ENCODE results near the gene AHDC1.

AHDC1 gene

DNA sequence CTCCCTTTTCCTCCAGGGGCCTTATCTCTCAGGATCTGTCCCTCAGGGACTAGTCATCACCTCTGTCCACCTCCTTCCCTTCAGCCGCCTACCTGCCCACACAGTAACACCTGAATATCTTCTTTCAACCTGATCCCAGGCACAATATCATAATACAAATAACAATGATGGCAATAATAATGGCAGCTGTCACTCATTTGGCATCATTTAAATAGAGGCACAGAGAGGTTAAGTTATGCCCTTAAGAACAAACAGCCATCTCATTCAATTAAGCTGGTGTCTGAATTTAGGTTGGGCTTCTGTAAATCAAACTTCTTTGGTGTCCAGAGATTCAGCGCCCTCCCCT, 47.5 kb downstream of the AHDC1 start:
- no peak overlapping the region for H3K27ac ChIP-seq (ENCODE audit: extremely low read depth, low read depth, low read length)
- H3K9me3 ChIP-seq (ENCODE audit: control insufficient read depth, insufficient read depth, low read depth, low read length): no peaks in the 10 kb centered on the region
- ChIA-PET POLR2A (interaction anchor here (0.7 to 2.7 kb wide), 12 partner anchors 10 to 107 kb away, joined by 4 to 62 read pairs (median 7); partner anchors contain the start of genes AHDC1 and WASF2), CTCF (interaction anchor here (0.6 to 6.6 kb wide), 52 partner anchors 8 to 997 kb away, joined by 3 to 111 read pairs (median 4); partner anchors contain the start of genes AHDC1, IFI6 and WASF2)
- H3K4me1 ChIP-seq (ENCODE audit: control insufficient read depth, insufficient read depth, low read length): no peaks in the 10 kb centered on the region
- H3K36me3 ChIP-seq (ENCODE audit: control insufficient read depth in 2 of 2, insufficient read depth in 1 of 2, low read length in 2 of 2): peaks cover 0 to 27% of the 10 kb centered on the region in 2 experiments; a peak in 2 of 3 replicates
- H3K4me3 ChIP-seq (ENCODE audit: low read depth, low read length): no peak overlapping the region
- TF ChIP-seq ZNF664 (tag by site-specific recombination; IDR thresholded peaks at IDR 0.05) (peak; percentile 17; the same call in 1 of the 2 replicates), SALL2 (tag by site-specific recombination; IDR thresholded peaks at IDR 0.05; ENCODE audit: borderline replicate concordance) (no peak), KLF16 (tag by site-specific recombination; IDR thresholded peaks at IDR 0.05) (no peak), ZNF2 (tag by site-specific recombination; IDR thresholded peaks at IDR 0.05) (no peak), ZNF768 (tag by site-specific recombination; IDR thresholded peaks at IDR 0.05) (peak; percentile 95; the same call in 1 of the 2 replicates), ZNF530 (tag by site-specific recombination; IDR thresholded peaks at IDR 0.05; ENCODE audit: low read depth) (no peak), ZNF529 (tag by site-specific recombination; IDR thresholded peaks at IDR 0.05; ENCODE audit: insufficient replicate concordance) (no peak), ZNF350 (tag by site-specific recombination; IDR thresholded peaks at IDR 0.05) (no peak), ZNF571 (tag by site-specific recombination; IDR thresholded peaks at IDR 0.05) (no peak)

DNA sequence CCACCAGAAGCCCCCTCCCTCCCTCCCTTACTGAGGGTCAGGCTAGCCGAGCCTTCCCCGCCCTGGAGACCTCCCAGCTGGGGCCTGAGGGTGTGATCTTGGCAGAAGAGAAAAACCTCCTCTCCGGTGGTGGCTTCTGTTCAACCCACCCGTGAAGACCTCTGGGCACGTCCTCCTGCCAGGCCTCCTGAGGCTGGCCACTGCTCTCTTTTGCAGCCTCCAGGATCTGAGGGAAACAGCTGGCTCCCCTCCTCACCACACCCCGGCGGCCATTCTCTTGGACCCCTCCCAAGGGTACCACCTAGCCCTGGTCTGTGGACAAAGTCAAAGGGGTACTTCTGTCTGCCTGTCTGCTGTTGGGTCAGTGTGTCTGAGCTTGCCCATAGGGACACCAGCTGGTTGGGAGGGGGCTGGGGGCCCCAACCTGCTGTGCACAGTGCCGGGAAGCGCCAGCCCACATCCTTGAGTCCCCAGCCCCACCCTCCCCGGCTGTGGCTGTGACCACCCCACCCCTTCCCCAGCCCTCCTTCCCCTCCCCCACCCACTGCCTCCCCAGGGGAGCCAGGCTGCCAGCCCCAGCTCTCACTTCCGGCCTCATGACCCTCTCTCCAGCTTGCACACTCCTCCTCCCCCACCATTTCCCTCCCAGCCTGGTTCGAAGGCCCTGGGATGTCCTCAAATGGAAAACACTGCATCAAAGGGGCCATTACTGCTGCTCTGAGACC, 48.1 kb downstream of the AHDC1 start:
- no peak overlapping the region for H3K4me3 ChIP-seq (ENCODE audit: low read depth, low read length)
- peaks cover 0 to 33% of the 10 kb centered on the region in 2 experiments; a peak in 2 of 3 replicates for H3K36me3 ChIP-seq (ENCODE audit: control insufficient read depth in 2 of 2, insufficient read depth in 1 of 2, low read length in 2 of 2)

More for the DNA sequence above, 48.1 kb downstream of the AHDC1 start:
- H3K27ac ChIP-seq (ENCODE audit: extremely low read depth, low read depth, low read length): no peak overlapping the region
- CTCF ChIA-PET: interaction anchor here (0.6 to 6.6 kb wide), 43 partner anchors 9 to 998 kb away, joined by 3 to 111 read pairs (median 5); partner anchors contain the start of genes AHDC1, IFI6 and WASF2
- no peaks in the 10 kb centered on the region for H3K4me1 ChIP-seq (ENCODE audit: control insufficient read depth, insufficient read depth, low read length)
- POLR2A ChIA-PET: interaction anchor here (1.3 to 2.7 kb wide), 7 partner anchors 10 to 49 kb away, joined by 4 to 62 read pairs (median 10); partner anchors contain the start of gene AHDC1
- no peaks in the 10 kb centered on the region for H3K9me3 ChIP-seq (ENCODE audit: control insufficient read depth, insufficient read depth, low read depth, low read length)
- TF ChIP-seq ZNF777 (tag by site-specific recombination; IDR thresholded peaks at IDR 0.05; ENCODE audit: borderline replicate concordance) (no peak), ZNF266 (tag by site-specific recombination; IDR thresholded peaks at IDR 0.05; ENCODE audit: low read depth) (no peak), ZNF660 (tag by site-specific recombination; IDR thresholded peaks at IDR 0.05) (no peak), ZNF514 (tag by site-specific recombination; IDR thresholded peaks at IDR 0.05) (no peak)
- TF ChIP-seq, protein P1, sequence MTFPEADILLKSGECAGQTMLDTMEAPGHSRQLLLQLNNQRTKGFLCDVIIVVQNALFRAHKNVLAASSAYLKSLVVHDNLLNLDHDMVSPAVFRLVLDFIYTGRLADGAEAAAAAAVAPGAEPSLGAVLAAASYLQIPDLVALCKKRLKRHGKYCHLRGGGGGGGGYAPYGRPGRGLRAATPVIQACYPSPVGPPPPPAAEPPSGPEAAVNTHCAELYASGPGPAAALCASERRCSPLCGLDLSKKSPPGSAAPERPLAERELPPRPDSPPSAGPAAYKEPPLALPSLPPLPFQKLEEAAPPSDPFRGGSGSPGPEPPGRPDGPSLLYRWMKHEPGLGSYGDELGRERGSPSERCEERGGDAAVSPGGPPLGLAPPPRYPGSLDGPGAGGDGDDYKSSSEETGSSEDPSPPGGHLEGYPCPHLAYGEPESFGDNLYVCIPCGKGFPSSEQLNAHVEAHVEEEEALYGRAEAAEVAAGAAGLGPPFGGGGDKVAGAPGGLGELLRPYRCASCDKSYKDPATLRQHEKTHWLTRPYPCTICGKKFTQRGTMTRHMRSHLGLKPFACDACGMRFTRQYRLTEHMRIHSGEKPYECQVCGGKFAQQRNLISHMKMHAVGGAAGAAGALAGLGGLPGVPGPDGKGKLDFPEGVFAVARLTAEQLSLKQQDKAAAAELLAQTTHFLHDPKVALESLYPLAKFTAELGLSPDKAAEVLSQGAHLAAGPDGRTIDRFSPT (tag by site-specific recombination; IDR thresholded peaks at IDR 0.05): no peak
- TF ChIP-seq, protein P2, sequence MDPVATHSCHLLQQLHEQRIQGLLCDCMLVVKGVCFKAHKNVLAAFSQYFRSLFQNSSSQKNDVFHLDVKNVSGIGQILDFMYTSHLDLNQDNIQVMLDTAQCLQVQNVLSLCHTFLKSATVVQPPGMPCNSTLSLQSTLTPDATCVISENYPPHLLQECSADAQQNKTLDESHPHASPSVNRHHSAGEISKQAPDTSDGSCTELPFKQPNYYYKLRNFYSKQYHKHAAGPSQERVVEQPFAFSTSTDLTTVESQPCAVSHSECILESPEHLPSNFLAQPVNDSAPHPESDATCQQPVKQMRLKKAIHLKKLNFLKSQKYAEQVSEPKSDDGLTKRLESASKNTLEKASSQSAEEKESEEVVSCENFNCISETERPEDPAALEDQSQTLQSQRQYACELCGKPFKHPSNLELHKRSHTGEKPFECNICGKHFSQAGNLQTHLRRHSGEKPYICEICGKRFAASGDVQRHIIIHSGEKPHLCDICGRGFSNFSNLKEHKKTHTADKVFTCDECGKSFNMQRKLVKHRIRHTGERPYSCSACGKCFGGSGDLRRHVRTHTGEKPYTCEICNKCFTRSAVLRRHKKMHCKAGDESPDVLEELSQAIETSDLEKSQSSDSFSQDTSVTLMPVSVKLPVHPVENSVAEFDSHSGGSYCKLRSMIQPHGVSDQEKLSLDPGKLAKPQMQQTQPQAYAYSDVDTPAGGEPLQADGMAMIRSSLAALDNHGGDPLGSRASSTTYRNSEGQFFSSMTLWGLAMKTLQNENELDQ (tag by site-specific recombination; IDR thresholded peaks at IDR 0.05; ENCODE audit: low read depth): no peak
